GM18858 (cell line): ENCODE data around the gene ELK3.

ENCODE experiments used
- ATAC-seq: cut with Tn5 transposase; IDR thresholded peaks from one replicate; pipeline ENCODE4 v1.9.1; 2021; ENCODE audit not compliant: unreplicated experiment

Gene ELK3

GRCh38 chr12:96234591-96235483, 40.7 kb downstream of the ELK3 start:
- ATAC-seq: no peak

DNA sequence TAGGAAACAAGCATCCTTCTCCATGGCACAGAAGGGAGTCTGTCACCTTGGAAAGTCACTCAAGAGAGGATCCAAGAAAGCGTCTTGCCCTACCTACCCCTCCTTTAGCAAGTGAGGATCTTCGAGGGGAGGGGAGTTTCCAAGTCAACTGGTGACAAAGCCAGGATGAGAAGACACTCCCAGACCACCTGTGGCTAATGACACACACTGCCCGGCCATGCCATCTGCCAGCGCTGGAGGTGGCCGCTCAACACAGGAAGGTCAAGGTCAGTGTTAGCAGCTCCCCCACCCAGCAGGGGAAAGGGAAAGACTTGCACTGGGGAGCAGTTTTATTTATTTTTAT, 41.3 kb downstream of the ELK3 start:
- ATAC-seq: no peak

- no peak for ATAC-seq
These were observed 42.1 kb downstream of the ELK3 start for GRCh38 chr12:96236221-96236822.

- no peak for ATAC-seq
These were observed 42.9 kb downstream of the ELK3 start for GRCh38 chr12:96237035-96237434.

DNA sequence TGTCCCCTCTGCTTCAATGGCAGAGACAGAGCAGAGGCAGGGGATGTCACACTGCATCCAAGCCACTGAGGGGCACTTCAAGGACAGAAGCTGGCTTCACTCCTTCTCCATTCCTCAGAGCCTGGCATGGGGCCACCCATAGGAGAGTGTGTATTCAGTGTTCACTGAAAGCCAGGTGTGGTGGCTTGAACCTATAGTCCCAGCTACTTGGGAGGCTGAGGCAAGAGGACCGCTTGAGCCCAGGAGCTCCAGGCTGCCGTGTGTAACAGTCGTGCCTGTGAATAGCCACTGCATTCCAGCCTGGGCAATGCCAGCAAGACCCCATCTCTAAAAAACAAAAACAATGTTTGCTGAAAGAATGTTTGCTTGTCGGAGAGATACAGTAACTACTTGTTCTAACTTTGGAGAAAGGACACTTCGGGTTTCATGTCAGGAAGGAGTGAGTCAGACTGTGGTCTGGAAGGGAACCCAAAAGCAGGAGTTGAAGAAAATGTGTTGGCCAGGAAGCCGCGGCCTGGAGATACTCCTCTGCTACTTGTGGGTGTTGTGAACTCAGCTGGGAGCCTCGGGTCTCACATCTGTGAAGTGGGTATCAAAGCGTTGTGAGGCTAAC, 43.4 kb downstream of the ELK3 start:
- ATAC-seq: no peak

GRCh38 chr12:96238336-96239047, 44.3 kb downstream of the ELK3 start:
- no peak for ATAC-seq

GRCh38 chr12:96239711-96240635, 45.8 kb downstream of the ELK3 start:
- no peak for ATAC-seq

DNA sequence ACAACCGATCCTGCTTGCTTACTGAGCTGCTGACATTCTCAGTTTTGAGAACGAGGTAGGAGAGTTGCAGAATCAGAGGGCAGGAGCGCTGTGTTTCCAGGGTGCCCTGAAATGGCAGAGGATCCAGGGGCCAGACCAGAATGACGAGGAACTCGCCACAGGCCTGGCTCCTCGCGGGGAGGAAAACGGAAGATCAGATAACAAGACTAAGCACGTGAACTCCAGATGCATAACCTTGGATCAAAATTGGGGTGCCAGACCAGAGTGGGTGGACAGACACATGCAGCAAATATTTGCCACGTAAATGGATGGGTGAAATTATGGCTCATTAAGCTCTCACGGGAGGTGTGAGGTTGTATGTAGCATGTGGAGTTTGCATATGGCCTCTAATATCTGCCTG, 46.5 kb downstream of the ELK3 start:
- ATAC-seq: no peak

DNA sequence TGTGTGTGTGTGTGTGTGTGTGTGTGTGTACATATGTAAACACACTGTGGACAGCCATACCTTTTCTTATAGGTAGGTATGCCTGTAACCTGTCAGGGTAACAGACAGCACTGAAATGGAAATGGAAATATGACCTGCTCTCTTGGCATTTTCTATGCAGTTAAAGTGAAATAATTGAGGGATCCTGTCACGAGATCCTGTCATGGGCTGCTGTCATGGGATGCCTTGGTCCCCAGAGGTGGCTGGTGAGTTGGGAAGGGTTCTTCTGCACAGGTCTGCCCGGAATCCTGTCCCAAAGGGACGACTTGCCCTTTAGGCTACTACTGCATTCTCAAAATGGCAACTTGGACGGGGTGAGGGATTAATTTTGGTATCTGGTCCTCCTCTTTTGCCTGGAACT, 47.3 kb downstream of the ELK3 start:
- no peak for ATAC-seq

DNA sequence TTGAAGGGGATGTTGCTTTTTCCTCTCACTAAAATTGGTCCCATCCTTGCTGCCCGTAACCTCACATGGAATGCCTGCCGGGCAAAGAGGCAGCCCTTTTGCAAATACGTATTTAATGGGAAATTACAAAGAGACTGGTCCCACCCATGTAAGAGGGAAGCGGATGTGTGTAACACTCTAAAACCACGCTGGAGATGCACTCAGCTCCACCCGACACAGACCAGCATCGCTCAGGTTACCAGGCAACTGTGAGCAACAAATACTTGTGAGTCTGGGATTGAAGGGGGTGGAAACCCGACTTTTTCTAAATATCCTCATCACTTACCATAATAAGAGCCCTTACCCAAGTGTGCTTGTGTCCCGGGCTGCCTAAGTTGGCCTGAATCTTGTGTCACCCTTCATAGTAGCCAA, 47.7 kb downstream of the ELK3 start:
- no peak for ATAC-seq

GRCh38 chr12:96242597-96242996, 48.4 kb downstream of the ELK3 start:
- ATAC-seq: no peak

DNA sequence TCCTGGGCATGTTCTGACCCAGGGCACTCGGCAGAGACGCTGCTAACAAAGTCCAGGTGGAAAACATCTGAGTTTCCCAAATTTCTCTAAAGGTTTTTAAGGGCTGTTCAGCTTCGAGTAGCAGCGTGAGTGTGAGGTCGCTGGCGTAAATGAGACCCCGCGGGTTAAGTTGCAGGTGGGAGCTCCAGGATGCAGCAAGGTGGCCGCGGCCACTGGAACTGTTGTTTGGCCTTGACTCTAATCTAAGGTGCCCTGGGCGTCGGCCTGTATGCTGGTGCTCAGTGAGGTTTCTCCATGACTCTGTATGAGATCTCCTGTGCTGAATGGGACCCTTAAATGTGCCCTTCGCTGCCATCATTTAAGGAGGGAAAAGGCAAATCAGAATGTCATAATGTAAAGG, 50.7 kb downstream of the ELK3 start:
- ATAC-seq: no peak

GRCh38 chr12:96246926-96247505, 52.8 kb downstream of the ELK3 start:
- no peak for ATAC-seq

- no peak for ATAC-seq
These were observed 53.4 kb downstream of the ELK3 start for GRCh38 chr12:96247563-96247962.

- ATAC-seq: no peak
These were observed 54.2 kb downstream of the ELK3 start for GRCh38 chr12:96248136-96248931.

DNA sequence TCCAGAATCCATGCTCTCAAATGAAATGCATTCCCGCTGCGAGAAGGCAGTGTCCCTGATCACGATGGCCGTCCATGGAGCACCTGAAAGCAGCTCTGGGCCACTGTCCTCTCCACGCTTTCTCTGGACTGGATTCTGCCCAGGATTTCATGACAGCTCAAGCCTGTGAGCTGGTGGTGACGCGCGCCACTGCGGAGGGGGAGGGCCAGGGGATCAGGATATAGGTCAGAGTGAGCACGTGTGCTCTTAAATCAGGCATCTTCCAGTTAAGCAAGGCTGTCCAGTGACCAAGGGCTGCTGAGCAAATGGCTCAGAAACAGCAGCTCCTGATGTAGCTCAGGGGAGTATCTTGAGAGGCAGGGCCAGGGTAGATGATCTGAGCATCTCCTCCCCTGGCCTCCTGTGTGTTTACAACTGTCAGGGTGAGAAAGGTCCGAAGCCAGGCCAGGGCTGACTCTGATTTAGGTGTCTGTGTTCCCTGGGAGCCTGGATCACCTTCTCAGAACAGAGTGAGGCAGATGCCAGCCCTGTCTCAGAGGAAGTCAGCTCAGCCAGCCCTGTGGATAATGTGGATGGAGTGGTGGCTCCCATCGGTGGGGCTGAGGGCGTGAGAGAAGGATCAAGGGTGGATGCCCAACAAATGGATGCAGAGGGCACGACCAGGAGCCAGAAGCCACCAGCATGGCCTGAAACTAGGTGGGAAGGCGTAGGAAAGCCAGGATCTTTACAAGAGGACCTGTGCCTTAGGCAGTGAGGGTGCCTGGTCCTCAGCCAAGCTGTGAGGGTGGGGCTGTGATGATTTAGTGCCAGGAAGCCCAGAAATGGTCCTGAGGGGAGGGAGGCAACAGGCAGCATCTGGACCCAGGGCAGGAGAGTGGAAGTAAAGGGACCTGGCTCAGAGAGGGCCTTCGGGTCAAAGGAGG, 55.3 kb downstream of the ELK3 start:
- ATAC-seq: no peak

GRCh38 chr12:96250119-96250685, 56.0 kb downstream of the ELK3 start:
- ATAC-seq: no peak

- ATAC-seq: no peak
These were observed 60.9 kb downstream of the ELK3 start for GRCh38 chr12:96255077-96255476.
